SK-MEL-5 (cell line): ENCODE data around the gene TBC1D10A. TPM values are rescaled to one million over a fixed set of nuclear protein-coding genes. Genes with fewer than 3 reads are reported as not detected.

ENCODE experiments used
- DNase-seq: peaks from one replicate; pipeline ENCODE4 v3.0.0-alpha.2; 2016; ENCODE audit warnings: low read depth, low spot score
- in situ Hi-C: cut with HindIII; loops from 2 replicates; pipeline ENCODE4 v1.10.0; 2016; ENCODE audit warnings: low sequenced_read_pairs, high pct_unique_total_duplicates, low pct_unique_long_range_greater_than_20kb
- total RNA-seq: library from RNA; depleted of rRNA; stranded (reverse); fragments of >200 nt; shearing (Covaris generic); gene quantifications from 2 replicates; pipeline ENCODE4 v1.2.3, GENCODE V29; 2014

The TBC1D10A gene
- total RNA-seq, 1 experiment from 2014 or later: 38.2 TPM

GRCh38 chr22:30285176-30285845 lies 41.4 kb downstream of the TBC1D10A start:
- in situ Hi-C loops: loop anchor here (25.0 kb wide), 1 partner anchor 102 kb away; the partner anchor contains the start of genes RNF215 and SEC14L2
- DNase-seq: no peak

DNA sequence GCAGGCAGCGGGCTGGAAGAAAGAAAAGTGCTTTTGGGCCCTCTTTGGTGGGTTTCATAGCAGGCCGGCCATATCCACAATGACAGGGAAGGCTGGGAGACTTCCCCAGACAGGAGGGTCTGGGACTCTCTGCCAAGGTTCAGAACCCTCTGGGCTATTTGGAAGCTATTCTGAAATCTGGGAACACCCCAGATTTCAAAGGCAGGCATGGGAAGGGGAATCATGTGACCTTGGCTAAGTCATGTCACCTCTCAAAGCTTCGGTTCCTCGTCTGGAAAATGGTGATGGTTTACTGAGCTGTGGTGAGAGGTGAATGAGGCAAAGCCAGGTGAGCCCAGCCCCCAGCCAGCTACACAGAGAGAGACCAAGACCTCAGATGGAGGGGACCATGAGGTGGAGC lies 42.1 kb downstream of the TBC1D10A start:
- in situ Hi-C loops: loop anchor here (25.0 kb wide), 1 partner anchor 103 kb away; the partner anchor contains the start of genes RNF215 and SEC14L2
- no peak for DNase-seq

DNA sequence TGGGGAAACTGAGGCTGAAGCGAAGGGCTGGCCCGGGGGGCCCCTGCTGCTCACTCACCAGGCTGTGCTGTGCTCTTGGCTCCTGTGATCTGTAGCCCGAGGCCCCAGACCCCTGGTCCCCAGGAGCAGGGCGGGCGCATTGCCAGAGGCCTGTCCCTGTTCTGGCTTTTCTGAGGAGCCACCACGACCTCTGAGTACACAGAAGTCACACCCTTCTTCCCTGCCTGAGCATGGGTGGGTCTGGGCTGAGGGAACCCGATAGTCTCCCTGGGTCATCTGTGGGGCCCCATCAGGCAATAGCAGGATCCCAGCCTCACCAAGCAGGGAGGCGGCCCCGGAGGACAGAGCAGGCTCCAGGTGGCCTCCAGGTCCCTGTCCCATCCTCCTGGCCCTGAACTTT lies 42.6 kb downstream of the TBC1D10A start:
- in situ Hi-C loops: loop anchor here (25.0 kb wide), 1 partner anchor 103 kb away; the partner anchor contains the start of genes RNF215 and SEC14L2
- DNase-seq: no peak

DNA sequence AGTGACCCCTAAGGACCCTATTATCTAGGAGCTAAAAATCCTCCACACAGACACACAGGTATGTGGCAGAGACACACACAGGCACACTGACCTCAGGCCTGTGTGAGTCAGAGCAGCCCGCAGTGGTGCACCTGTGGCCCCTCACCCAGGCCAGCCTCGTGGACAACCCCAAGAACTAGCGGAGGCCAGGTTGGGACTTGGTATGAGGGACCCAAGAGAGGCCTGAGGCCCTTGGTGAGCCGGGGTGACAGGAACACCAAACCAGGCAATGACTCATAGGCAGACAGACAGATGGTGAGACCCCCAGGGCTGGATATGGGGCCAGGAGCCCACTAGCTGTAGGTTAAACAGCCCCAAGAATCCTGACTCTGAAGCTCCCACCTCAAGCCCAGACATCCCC lies 43.4 kb downstream of the TBC1D10A start:
- in situ Hi-C loops: loop anchor here (25.0 kb wide), 1 partner anchor 104 kb away; the partner anchor contains the start of genes RNF215 and SEC14L2

DNA sequence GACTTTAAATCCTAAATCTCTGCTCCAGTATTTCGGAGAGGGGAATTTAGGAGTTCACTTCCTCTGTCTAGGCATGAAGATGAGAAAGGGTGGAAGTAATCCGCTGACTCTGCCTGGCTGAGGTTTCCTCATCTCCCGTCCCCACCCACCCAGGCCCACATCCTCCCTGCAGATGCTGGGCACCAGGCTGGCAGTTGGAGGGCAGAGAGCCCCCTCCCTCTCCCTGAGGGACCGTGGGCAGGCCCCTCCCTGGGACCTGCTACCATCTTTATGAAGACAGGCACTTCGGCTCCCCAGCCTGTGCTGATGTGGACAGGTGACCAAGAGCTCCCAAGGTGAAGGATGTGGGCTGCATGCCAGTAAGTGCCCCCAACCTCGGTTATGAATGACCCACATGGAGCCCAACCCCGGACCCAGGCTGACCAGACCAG lies 44.1 kb downstream of the TBC1D10A start:
- no peak for DNase-seq
- in situ Hi-C loops: loop anchor here (25.0 kb wide), 1 partner anchor 105 kb away; the partner anchor contains the start of genes RNF215 and SEC14L2

More for the DNA sequence above, 43.4 kb downstream of the TBC1D10A start:
- no peak for DNase-seq

- in situ Hi-C loops: loop anchor here (25.0 kb wide), 1 partner anchor 107 kb away; the partner anchor contains the start of genes RNF215 and SEC14L2
- no peak for DNase-seq
Measured at GRCh38 chr22:30280505-30280904, 46.2 kb downstream of the TBC1D10A start.

GRCh38 chr22:30279932-30280331 lies 46.8 kb downstream of the TBC1D10A start:
- in situ Hi-C loops: loop anchor here (25.0 kb wide), 1 partner anchor 107 kb away; the partner anchor contains the start of genes RNF215 and SEC14L2
- no peak for DNase-seq

DNA sequence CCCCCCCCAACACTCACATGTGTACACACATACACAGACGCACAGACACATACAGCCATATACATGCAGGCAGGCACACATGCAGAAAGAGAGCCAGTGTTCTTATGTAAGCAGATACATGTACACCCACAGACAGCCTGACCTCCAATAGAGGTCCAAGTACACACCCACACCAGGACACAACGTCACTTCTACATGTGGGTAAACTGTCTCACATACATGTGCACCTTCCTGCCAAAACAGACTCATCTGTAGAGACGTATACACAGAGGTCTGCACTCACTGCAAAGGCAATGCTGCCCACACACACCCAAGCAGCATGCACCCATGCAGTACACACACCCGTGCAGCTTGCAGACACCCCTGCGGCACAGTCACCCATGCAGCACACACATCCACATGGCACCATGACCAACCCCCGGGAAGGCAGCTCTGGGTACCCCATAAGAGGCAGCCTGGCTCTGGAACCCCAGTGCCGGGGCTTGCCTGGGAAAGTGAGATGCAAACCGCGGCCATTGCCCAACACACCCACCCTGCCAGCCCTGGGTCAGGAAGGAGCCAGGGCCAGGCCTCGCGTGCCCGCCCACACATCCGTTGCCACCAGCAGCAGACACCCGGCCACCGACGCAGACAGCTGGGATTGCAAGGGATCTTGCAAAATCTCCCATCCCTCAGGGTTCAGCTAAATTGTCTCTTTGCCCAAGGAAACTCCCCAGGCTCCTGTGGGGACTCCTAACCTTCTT lies 47.5 kb downstream of the TBC1D10A start:
- in situ Hi-C loops: loop anchor here (25.0 kb wide), 1 partner anchor 108 kb away; the partner anchor contains the start of genes RNF215 and SEC14L2
- DNase-seq: no peak

- DNase-seq: no peak
- in situ Hi-C loops: loop anchor here (25.0 kb wide), 1 partner anchor 110 kb away; the partner anchor contains the start of genes RNF215 and SEC14L2
Measured at GRCh38 chr22:30277547-30278344, 49.0 kb downstream of the TBC1D10A start.

DNA sequence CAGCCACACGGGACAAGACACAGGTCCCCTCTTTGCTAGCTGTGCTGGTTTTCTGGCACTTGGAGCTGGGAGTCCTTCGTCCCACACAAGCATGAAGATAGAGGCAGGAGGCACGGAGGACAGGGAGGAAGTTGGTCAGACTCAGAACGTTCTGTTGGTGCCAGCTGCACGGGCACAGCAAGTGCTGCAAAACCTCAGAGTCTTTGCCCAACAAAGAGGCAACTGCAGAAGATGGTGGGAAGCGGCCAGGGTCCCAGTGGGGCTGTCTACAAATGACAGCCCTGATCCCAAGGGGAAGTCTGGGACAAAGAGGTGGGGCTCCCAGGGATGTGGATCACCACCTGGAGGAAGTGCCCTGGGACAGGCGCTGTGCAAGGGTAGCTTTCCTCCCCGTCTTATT lies 50.7 kb downstream of the TBC1D10A start:
- in situ Hi-C loops: loop anchor here (25.0 kb wide), 1 partner anchor 111 kb away; the partner anchor contains the start of genes RNF215 and SEC14L2
- no peak for DNase-seq

DNA sequence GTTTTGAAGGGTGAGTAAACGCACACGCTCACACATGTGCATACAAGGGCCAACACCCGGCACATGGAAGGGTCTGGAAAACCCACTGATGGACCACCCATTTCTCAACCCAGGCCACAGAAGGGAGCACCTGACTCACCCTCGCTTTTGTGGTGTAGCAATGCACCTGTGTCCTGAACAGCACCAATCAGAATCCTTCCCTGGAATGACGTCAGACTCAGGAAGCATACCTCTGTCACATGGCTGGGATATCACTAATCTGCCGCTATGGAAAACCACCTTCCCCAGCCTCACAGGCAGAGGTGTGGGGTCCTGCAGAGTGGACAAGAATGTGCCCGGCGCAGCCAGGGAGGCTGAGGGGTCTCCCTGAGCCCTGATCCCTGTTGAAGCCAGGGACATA lies 51.1 kb downstream of the TBC1D10A start:
- in situ Hi-C loops: loop anchor here (25.0 kb wide), 1 partner anchor 112 kb away; the partner anchor contains the start of genes RNF215 and SEC14L2
- DNase-seq: no peak

DNA sequence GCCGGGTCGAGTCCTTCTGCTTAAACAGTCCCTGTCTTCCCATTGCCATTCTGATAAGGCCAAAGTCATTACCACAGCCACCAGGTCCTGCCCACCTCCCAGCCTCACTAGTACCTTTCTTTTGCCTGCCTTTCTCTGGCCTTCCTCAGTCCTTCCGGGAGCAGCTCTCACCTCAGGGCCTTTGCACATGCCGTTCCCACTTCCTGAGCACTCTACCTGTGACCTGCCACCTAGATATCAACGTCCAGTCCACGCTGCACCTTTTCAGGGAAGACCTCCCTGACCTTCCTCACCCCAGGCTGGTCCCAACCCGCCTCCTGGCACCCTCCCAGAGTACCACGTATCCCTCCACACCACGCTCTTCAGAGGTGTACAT lies 52.3 kb downstream of the TBC1D10A start:
- in situ Hi-C loops: no loop called here
- DNase-seq: no peak

DNA sequence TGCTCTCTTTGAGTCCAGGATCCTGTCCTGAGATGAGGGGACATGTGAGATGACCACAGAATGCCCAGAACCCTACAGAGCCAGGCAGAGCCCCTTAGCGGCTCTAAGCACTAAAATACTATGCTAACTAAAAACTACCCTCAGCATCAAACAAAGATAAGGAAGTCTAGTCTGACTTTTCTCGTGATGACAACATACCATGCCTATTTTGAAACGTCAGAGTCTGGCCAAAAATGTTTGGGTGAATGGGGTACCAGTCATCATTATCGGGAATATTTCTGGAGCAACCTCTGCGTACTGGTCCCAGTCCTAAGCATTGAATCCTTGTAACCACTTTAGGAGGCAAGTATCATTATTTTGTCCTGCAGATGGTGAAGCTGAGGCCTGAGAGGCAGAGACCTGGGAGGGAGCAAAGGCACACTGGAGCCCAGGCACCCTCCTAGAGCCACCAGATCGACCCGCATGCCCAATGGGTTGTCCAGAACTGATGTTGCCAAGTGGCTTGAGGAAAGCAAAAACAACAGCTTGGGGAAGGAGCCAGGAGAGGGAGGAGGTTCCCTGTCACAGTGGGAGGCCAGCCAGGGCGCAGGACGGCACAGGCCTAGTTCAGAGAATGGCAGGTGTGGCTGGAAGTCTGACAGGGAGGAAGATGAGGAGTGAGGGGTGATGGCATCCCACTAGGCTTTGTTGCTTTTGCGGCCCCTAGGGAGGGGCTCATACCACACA lies 52.9 kb downstream of the TBC1D10A start:
- no peak for DNase-seq
- in situ Hi-C loops: no loop called here

- DNase-seq: no peak
- in situ Hi-C loops: no loop called here
Measured at GRCh38 chr22:30272781-30273601, 53.8 kb downstream of the TBC1D10A start.

DNA sequence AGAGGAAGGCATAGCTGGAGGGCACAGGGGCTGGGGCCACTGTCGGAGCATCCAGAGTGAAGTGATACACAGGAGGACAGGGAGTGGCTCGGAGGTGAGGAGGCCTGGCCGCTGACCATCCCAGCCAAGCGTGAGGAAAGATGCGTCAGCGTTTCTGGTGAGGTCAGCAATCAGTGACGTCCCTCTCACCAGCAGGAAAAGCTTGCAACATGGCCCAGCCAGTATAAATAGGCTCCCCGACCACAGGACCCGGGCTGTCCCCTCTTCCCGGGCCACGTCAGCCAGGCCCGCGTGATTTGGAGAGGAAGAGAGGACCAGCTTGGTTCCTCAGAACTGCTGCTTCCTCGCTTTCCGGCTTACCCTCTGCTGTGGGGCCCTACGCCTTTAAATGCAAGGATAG lies 55.9 kb downstream of the TBC1D10A start:
- DNase-seq: no peak
- in situ Hi-C loops: no loop called here

GRCh38 chr22:30268331-30268730 lies 58.4 kb downstream of the TBC1D10A start:
- in situ Hi-C loops: no loop called here
- no peak for DNase-seq
